Lower leg skin (tissue), 4 donors: ENCODE data around the gene TEAD3. TPM values are rescaled to one million over a fixed set of nuclear protein-coding genes. Genes with fewer than 3 reads are reported as not detected.

Experiments used
- DNase-seq, 2 donors: peaks; one replicate each; pipeline ENCODE4 v3.0.0-alpha.2; 2019; ENCODE audit warnings: low spot score in 2 of 2
- H3K4me3 ChIP-seq: fragments of 200-600 bp; sonication (generic); 2 replicates; pipeline ENCODE4 v1.5.1; 2017; ENCODE audit warnings: mild to moderate bottlenecking, low read depth; ENCODE audit not compliant: poor library complexity, severe bottlenecking
- POLR2A ChIP-seq, 2 donors: fragments of 450-650 bp; IDR thresholded peaks; one replicate each; pipeline ENCODE4 v1.6.1; 2016 to 2017; ENCODE audit warnings: antibody characterized with exemption in 2 of 2, mild to moderate bottlenecking in 1 of 2, moderate library complexity in 1 of 2
- WGBS, 2 donors: methylation state at CpG; one replicate each; pipeline ENCODE4 v1.1.5; 2018; 5-methylcytosine and 5-hydroxymethylcytosine counted together
- intact Hi-C: fragments of 100-400 bp; cut with DNase I; formaldehyde crosslinking; loops from one replicate; pipeline ENCODE4 v1.15.0; 2023; ENCODE audit warnings: low total_unique reads
- total RNA-seq, 4 donors: library from RNA; depleted of rRNA; stranded (reverse); fragments of >200 nt; gene quantifications; one replicate each; pipeline ENCODE4 v1.1.0, GENCODE V29; 2016
- TF ChIP-seq, protein P1 (sequence below), 3 donors: fragments of 450-650 bp; IDR thresholded peaks; one replicate each; pipeline ENCODE4 v1.5.1; 2016; ENCODE audit warnings: antibody characterized with exemption in 3 of 3, mild to moderate bottlenecking in 3 of 3, moderate library complexity in 2 of 3

TEAD3 gene
- total RNA-seq, 4 donors from 2014 or later, result 51.3 to 73.2 (median 56.8) TPM

DNA sequence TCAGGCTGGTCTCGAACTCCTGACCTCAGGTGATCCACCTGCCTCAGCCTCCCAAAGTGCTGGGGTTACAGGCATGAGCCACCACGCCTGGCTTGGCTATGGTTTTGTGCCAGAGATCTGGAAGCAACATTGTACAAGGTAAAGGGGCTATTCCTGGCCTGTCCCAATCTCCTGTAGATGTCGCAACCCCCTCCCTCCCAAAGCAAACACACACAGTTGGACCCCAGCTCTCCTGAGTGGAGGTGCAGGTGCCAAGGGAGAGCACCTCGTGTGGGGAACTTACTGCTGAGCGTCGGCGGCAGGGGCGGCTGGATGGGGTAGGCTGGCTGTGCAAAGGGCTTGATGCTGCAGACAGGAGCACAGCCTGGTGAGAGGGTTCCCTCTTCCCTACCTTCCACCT, 19.9 kb downstream of the TEAD3 start:
- intact Hi-C loops, result no loop called here
- TF ChIP-seq, protein P1, sequence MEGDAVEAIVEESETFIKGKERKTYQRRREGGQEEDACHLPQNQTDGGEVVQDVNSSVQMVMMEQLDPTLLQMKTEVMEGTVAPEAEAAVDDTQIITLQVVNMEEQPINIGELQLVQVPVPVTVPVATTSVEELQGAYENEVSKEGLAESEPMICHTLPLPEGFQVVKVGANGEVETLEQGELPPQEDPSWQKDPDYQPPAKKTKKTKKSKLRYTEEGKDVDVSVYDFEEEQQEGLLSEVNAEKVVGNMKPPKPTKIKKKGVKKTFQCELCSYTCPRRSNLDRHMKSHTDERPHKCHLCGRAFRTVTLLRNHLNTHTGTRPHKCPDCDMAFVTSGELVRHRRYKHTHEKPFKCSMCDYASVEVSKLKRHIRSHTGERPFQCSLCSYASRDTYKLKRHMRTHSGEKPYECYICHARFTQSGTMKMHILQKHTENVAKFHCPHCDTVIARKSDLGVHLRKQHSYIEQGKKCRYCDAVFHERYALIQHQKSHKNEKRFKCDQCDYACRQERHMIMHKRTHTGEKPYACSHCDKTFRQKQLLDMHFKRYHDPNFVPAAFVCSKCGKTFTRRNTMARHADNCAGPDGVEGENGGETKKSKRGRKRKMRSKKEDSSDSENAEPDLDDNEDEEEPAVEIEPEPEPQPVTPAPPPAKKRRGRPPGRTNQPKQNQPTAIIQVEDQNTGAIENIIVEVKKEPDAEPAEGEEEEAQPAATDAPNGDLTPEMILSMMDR (IDR thresholded peaks at IDR 0.05), result no peak
- no peak for TF ChIP-seq POLR2A (IDR thresholded peaks at IDR 0.05)

DNA sequence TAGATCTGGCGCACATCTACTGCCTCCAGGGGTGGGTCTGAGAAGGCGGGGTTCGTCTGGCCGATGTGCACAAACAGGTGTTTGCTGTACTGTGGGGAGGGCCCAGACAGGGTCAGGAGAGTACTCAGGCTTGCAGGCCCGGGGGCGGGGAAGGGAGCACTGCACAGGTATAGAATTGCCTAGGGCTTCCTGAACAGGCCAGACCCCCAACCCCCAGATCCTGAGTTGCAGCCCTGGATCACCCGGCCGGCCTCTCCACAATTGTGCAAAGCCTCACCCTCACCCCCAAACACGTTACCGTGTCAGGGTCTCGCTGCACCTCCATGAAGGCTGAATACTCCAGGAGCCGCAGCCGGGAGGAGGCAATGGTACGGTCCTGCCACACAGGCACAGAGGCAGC, 20.9 kb downstream of the TEAD3 start:
- WGBS, 2 donors, result 69 to 77% methylated on average over 13 to 14 of the region's 14 CpGs
- no peak for DNase-seq
- TF ChIP-seq POLR2A (IDR thresholded peaks at IDR 0.05), result no peak
- TF ChIP-seq, protein P1 (IDR thresholded peaks at IDR 0.05), result no peak
- intact Hi-C loops, result no loop called here
- no peak overlapping the region for H3K4me3 ChIP-seq

More for the DNA sequence above, 19.9 kb downstream of the TEAD3 start:
- 85 to 86% methylated on average over 7 to 8 of the region's 8 CpGs for WGBS, 2 donors
- no peak for DNase-seq
- no peak overlapping the region for H3K4me3 ChIP-seq

DNA sequence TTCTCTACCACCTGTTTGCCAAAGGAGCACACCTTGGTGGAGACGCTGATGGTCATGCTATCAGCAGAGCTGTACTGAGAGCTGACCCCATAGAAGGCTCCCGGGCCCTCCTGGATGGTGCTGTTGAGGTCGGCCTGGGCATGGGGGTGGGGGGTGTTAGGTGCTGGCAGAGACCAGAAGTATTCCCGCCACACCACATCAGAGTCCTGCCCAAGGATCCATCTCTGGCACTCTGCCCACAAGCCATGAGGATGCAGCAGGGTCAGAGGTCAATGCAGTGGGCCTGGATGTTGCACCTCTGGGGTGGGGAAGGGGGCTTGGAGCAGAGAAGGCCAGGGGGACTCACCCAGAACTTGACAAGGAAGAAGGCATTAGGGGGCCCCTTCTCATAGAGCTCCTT, 21.3 kb downstream of the TEAD3 start:
- WGBS, 2 donors, result 68 to 71% methylated on average over 4 of the region's 4 CpGs
- no peak overlapping the region for H3K4me3 ChIP-seq
- intact Hi-C loops, result no loop called here
- DNase-seq, result no peak
- TF ChIP-seq POLR2A (IDR thresholded peaks at IDR 0.05), result no peak
- TF ChIP-seq, protein P1 (IDR thresholded peaks at IDR 0.05), result no peak

DNA sequence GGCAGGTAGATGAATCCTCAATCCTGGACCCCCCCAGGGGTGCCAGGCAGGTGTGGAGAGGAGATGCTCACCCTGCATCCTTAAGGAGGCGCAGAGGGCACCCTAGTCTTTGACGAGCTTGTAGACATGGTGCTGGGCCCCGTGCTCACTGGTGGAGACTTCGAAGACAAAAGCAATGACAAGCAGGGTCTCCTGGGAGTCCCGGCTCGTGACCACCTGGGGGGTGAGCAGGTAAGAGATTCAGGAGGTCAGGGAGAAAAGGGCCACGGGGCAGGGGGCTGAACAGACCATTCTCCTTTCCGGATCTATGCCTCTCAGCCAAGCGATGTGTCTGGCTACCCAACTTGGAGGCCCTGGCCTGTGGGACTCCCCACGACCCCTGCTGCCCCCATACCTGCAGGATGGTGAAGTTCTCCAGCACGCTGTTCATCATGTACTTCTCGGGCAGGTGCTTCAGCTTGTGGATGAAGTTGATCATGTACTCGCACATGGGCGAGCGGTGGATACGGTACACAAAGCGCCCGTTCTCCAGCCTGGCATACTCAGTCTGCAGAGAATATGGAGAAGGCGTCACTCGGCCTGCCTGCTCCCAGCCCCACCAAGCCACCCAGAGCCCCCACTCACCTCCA, 21.8 kb downstream of the TEAD3 start:
- 88 to 92% methylated on average over 20 of the region's 20 CpGs for WGBS, 2 donors
- DNase-seq, result no peak

GRCh38 chr6:35474131-35474941, 22.5 kb downstream of the TEAD3 start:
- no peak overlapping the region for H3K4me3 ChIP-seq
- TF ChIP-seq POLR2A (IDR thresholded peaks at IDR 0.05), result no peak
- TF ChIP-seq, protein P1 (IDR thresholded peaks at IDR 0.05), result no peak
- DNase-seq, result no peak
- 83 to 84% methylated on average over 14 of the region's 14 CpGs for WGBS, 2 donors
- intact Hi-C loops, result no loop called here

More for the DNA sequence above, 21.8 kb downstream of the TEAD3 start:
- intact Hi-C loops, result no loop called here
- TF ChIP-seq, protein P1 (IDR thresholded peaks at IDR 0.05), result no peak
- TF ChIP-seq POLR2A (IDR thresholded peaks at IDR 0.05), result no peak
- H3K4me3 ChIP-seq, result no peak overlapping the region
